ENCODE measurements around the gene PEMT.
"Not testable (repeated sequence)": the region's sequence is repeated elsewhere in the genome, so short reads cannot be mapped to it uniquely, and the experiment has no call there.

Gene PEMT

DNA sequence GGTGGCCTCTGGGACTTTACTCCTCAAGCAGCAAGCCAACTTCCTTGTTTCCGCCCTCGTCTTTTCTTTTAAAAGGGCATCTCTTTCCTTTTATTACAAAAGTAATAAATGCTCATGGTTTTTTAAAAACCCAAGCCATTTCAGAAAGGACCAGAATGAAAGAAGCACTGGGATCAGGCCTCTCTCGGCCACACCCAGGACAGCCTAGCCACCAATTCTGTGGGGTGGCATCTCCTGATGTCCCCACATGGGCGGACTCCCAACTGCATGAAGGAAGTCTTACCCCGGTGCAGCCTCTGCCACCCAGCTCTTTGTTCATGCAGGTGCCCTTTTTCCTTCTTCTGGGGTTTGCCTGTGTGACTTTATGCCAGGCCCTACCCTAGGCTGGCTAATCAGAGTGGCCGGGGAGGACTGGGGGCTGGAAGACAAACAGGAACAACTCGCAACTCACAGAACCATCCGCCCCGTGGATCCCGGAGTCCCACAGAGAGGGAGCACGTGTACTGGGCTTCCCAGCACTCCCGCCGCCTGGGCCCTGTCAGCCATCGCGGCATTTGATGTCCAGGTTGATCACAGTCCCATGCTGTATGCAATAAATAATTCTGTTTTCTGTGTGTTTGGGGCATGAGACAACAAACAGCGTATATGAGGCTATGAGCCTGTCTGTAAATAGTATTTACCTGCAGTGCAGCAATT, 92.8 kb downstream of the PEMT start:
- DNase-seq = no peak

DNA sequence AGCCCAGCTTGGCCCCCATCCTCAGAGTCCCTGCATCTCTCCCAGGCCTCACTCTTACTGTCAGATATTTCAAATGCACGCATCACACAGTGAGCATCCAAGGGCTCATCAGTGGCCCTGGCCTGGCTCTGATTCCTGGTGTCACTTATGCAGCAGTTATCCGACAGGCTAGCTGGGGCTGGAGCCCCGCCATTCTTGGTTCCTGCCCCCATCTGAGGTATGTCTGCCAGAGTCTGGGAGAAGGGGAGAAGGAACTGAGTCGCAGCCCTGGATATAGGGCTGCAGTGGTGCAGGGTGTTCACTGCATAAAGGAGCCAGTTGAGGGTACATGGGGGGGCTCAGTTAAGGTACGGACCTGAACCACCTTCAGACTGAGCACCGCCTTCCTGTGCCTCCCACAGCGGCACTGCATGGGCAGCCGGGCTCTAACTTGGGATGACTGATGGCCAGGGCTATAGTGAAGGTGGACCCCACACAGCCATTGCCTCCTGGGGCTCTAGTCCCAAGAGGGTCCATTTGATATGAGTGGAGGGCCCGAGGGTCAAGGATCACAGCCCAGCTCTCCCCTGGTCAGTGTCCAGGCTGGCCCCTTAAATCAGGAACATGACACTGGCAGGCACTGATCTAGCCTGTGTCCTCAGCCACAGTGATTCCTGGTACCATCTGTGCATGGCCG, 93.5 kb downstream of the PEMT start:
- no peak for DNase-seq

DNA sequence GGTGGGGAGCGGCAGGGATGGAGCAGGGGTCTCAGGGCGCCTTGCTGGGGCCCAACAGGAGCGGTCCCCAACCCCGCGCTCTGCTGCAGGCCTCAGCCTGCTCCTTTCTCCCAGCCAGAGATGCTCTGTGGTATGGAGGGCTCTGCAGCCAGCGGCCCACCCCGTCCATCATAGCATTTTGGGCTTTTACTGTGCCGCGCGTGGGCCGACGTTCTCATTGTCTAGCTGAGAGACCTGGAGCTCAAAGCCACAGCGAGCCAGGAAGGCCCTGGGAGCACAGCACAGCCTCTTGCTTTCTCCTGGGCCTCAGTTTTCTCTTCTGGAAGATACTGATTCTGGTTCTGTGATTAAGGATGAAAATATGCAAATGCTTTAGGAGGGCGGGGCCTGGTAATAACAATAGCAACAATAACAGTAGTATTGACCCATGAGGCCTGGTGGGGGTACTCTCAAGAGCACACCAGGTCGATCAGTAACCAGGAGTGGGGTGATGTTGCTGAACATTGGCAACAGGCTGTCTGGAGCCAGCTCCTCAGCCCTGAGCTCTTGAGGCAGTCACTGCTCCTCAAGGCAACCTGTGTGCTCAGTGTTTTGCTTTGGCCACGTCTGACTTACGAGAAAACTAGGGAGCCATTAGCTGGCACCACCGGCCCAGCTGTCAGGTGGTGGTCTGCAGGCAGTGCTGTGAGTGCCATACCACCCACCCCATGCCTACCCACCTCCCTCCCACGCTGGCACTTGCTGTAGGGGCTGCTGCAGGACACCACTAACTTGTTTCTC, 94.3 kb downstream of the PEMT start:
- no peak for DNase-seq

- DNase-seq = peak; percentile 76
Observed at GRCh38 chr17:17496189-17497064, 95.1 kb downstream of the PEMT start, which contains the start of gene RASD1. Gene RASD1 (minus strand): TSS chr17:17496395. CDS start chr17:17496181, 214 bp downstream.

- DNase-seq = no peak
Observed at GRCh38 chr17:17495536-17496188, 95.8 kb downstream of the PEMT start.

- DNase-seq = no peak
Observed at GRCh38 chr17:17494870-17495535, 96.5 kb downstream of the PEMT start.

DNA sequence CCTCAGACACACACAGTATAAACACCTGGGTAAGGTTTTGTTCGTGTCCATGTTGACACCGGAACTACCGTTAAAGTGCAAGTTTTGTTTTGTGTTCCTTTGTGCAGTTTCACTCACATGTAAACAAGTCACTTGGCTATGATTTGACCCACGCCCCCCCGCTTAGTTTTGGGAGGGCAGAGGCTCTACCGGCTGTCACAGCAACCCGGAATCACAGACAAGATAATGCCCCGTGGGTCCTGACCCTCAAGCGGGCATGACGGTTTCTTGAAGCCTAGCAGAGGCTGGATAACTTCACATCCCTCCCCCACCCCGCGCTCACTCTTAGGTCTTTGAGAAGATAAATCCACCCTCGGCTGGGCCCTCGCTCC, 97.0 kb downstream of the PEMT start:
- no peak for DNase-seq

GRCh38 chr17:17493986-17494466, 97.5 kb downstream of the PEMT start:
- no peak for DNase-seq

- no peak for DNase-seq
Observed at GRCh38 chr17:17493249-17493985, 98.1 kb downstream of the PEMT start.

DNA sequence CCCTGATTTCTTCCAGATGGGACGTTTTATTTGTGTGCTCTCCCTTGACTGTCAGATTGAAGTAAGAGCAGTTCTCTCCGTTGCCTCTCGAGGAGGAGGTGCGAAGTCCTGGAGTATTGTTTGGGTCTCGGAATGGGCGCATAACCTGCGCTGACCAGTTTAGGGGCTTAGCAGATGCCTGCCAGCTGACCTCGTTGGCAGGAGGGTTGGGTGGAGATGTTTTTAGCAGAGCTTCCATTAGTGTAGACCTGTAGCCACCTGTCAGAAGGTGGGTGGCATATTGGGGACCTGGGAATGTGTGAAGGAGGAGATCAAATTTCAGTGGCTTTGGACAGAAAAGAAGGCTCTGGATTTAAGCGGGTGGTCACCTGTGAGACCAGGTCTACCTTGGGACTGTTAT, 98.9 kb downstream of the PEMT start:
- no peak for DNase-seq

DNA sequence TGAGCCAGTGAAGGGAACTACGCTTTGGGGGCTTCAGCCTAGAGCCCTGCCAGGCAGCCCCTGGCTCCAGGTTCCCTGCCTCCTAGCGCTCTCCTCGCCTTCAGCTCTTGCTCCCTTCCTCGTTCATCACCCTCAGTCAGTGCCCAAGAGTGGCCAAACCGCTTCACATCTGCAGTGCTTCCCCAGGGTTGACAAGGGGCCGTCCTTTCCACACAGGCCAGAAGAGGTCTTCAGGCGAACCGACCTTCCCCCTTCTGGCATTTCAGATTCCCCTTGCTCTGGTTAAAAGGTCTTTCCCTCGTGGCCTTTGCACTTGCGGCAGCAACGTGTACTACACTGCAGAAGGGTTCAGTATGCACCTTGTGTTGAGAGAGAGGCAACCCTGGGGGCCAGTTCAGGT, 99.4 kb downstream of the PEMT start:
- no peak for DNase-seq

DNA sequence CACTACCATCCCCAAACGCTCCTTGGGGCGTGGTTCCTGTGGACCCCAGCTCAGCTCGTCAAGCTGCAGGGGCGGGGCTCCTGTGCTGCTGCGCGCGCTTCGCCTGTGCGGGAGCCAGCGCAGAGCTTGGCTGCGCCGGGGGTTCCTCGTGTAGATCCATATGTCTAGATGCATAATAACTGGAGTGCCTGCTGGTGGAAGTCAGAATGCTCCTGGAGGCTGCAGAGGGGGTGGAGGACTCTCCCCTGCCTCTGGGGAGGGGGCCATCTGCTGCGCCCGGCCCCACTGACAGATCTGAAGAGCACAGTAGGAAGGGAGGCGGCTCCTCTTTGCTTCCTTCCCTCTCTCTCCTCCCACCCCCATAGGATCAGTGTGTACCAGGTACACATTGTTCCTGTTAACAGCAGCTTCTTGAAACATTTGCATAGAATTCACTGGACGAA, 99.9 kb downstream of the PEMT start:
- DNase-seq = no peak

DNA sequence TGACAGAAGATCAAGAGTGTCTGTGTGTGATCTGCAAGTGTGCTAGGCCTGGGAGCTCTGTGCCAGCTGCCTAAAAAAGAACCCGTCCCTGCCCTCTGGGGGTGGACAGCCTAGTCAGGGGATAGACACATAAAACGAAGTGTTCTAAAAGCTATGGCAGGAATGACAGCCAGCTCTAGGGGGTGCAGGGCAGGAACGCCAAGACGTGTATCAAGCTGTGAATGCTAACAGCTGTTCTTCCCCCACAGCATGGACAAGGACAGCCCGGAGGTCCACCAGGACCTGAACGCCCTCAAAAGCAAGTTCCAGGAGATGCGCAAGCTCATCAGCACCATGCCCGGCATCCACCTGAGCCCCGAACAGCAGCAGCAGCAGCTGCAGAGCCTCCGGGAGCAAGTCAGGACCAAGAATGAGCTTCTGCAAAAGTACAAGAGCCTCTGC, 100.5 kb downstream of the PEMT start:
- DNase-seq = no peak

- DNase-seq = no peak
Observed at GRCh38 chr17:17487998-17488397, 103.5 kb downstream of the PEMT start.

DNA sequence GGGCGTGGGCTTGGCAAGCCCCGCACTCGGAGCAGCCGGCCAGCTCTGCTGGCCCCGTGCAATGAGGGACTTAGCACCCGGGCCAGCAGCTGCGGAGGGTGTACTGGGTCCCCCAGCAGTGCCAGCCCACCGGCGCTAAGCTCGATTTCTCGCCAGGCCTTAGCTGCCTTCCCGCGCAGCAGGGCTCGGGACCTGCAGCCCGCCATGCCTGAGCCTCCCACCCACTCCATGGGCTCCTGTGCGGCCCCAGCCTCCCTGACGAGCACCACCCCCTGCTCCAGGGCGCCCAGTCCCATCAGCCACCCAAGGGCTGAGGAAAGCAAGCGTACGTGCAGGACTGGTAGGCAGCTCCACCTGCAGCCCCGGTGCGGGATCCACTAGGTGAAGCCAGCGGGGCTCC, 105.1 kb downstream of the PEMT start:
- not testable (repeated sequence) for DNase-seq

DNA sequence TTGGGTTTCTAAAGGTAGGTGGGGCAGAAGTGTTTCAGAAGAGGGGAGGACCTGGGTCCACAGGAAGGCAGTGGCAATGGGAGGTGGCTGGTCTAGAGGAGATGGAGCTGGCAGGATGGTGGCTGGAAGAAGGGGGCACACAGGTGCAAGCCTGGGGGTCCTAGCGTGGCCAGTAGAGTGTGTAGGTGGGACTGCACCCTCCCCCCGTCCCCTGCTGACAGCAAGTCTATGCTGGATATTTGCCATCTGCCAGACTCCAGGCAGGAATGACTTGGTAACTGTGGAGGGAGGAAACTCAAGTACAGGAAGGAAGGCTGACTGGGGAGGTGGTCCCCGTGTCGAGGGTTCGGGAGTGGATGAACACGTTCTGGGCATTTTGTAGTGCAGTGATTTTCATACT, 106.1 kb downstream of the PEMT start:
- no peak for DNase-seq

- DNase-seq = peak; percentile 78
Observed at GRCh38 chr17:17484451-17484899, 107.0 kb downstream of the PEMT start.

DNA sequence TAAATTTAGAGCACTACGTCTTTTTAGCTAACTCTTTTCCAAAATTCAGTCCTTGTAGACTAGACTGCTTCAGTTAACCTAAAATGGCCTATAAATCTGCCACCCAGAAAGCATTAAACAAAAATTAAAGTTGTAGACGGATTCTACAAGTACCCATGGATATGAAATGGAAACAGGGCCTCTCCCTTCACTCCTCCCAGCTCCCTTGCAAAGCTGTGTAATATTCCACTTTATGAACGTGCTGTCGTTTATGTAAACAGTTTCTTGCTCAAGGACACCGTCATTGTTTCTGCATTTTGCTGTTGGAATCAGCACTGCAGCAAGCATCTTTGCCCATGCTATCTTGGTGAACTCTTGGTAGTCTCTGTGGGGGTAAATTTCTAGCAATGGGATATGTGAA, 109.6 kb downstream of the PEMT start:
- no peak for DNase-seq

DNA sequence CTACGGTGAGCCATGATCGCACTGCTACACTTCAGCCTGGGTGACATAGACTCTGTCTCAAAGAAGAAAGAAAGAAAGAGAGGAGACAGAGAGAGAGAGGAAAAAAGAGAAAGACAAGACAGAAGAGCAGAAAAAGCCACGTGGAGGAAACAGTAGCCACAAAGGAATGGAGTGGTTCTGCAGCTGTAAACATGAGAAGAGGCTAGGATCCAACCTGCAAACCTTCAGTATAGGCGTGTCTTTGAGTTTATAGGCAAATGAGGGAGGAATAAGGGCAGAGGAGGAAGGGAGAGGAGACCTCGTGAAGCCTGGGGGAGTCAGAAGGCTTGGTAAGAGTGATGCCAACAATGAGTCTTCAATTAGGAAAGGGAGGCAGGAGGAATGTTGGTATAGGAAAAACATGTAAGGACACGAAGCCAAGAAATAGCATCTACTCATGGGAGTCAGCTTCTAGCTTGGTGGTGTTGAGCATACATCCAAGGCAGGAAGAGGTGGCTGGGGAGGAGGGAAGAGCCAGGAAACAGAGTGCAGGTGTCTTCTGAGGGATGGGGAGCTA, 110.8 kb downstream of the PEMT start:
- no peak for DNase-seq

GRCh38 chr17:17479209-17479608, 112.3 kb downstream of the PEMT start:
- DNase-seq = no peak

Data from activated CD4-positive, alpha-beta T cell treated with anti-CD3 and anti-CD28 coated beads, Interleukin-2, amount 50 U/mL, for 16 hours (primary cell).